Caco-2 (cell line): ENCODE data around the gene DCP1B. TPM values are rescaled to one million over a fixed set of nuclear protein-coding genes. Genes with fewer than 3 reads are reported as not detected.

Experiments used
- BruUV-seq: library from RNA; stranded (reverse); fragments of 400-500 nt; replicated peaks from 2 replicates; lab custom pipeline; 2021; lab: Mats Ljungman, UMichigan
- CTCF ChIA-PET: fragments of 300-600 bp; sonication (Branson Sonifier 250); formaldehyde crosslinking; loops from one replicate; lab custom pipeline; 2022; ENCODE audit warnings: antibody characterized with exemption; lab: Charles Lee
- POLR2A ChIA-PET: fragments of 300-600 bp; sonication (Branson Sonifier 250); formaldehyde crosslinking; loops from one replicate; lab custom pipeline; 2022; ENCODE audit warnings: antibody characterized with exemption; lab: Charles Lee
- DNase-seq, 2 experiments: peaks; one replicate each; pipeline versions ENCODE4 v3.0.0 to v3.0.0-alpha.2; 2020 to 2022
- H3K27me3 ChIP-seq: replicated peaks from 2 replicates; pipeline ENCODE4 v1.6.0; 2011; ENCODE audit warnings: low read length; ENCODE audit not compliant: control insufficient read depth, insufficient read depth
- H3K36me3 ChIP-seq: 2 replicates; pipeline ENCODE4 v1.5.1; 2011; ENCODE audit warnings: low read length; ENCODE audit not compliant: control insufficient read depth, insufficient read depth
- H3K4me1 ChIP-seq: fragments of 250-450 bp; sonication (Bioruptor Pico); 2 replicates; pipeline ENCODE4 v1.5.1; 2020; ENCODE audit warnings: mild to moderate bottlenecking
- H3K4me3 ChIP-seq: 2 replicates; pipeline ENCODE4 v1.5.1; 2011; ENCODE audit warnings: low read depth, mild to moderate bottlenecking, control low read depth, low read length
- H3K9me3 ChIP-seq: fragments of 250-450 bp; sonication (Bioruptor Pico); 2 replicates; pipeline ENCODE4 v1.5.1; 2020; ENCODE audit warnings: mild to moderate bottlenecking, moderate library complexity
- H3K27ac Mint-ChIP-seq: one replicate; pipeline ENCODE4 v1.8.0; 2022; ENCODE audit warnings: mixed read lengths; ENCODE audit not compliant: unreplicated experiment
- H3K27me3 Mint-ChIP-seq: one replicate; pipeline ENCODE4 v1.8.0; 2022; ENCODE audit warnings: mixed read lengths; ENCODE audit not compliant: insufficient read depth, unreplicated experiment
- H3K36me3 Mint-ChIP-seq: one replicate; pipeline ENCODE4 v1.8.0; 2022; ENCODE audit warnings: mild to moderate bottlenecking, mixed read lengths; ENCODE audit not compliant: insufficient read depth, unreplicated experiment
- H3K4me1 Mint-ChIP-seq: one replicate; pipeline ENCODE4 v1.8.0; 2022; ENCODE audit warnings: low read depth, mixed read lengths; ENCODE audit not compliant: unreplicated experiment
- H3K4me3 Mint-ChIP-seq: one replicate; pipeline ENCODE4 v1.8.0; 2022; ENCODE audit warnings: mild to moderate bottlenecking, moderate library complexity, mixed read lengths; ENCODE audit not compliant: unreplicated experiment
- H3K9me3 Mint-ChIP-seq: one replicate; pipeline ENCODE4 v1.8.0; 2022; ENCODE audit warnings: mixed read lengths; ENCODE audit not compliant: unreplicated experiment
- CTCF ChIP-seq, 2 experiments: fragments of 200-600 bp in 1 of 2; IDR thresholded peaks; 1 replicate in 1 of 2; 2 replicates in 1 of 2; pipeline versions ENCODE4 v1.5.1 to v1.8.0; 2011 to 2022; ENCODE audit warnings: antibody characterized with exemption in 1 of 2, control low read depth in 1 of 2, inconsistent platforms in 1 of 2, low read depth in 1 of 2, low read length in 1 of 2, mild to moderate bottlenecking in 1 of 2, moderate library complexity in 1 of 2; ENCODE audit not compliant: insufficient read depth in 1 of 2, severe bottlenecking in 1 of 2, unreplicated experiment in 1 of 2
- intact Hi-C: fragments of 100-400 bp; cut with micrococcal nuclease; formaldehyde crosslinking; loops from one replicate; pipeline ENCODE4 v1.10.0; 2022; ENCODE audit not compliant: unreplicated experiment
- total RNA-seq: library from RNA; stranded (reverse); gene quantifications from 2 replicates; pipeline ENCODE4 v1.2.3, GENCODE V29; 2022

DCP1B gene
- total RNA-seq, 1 experiment from 2014 or later, result 8.2 TPM

- Mint-ChIP-seq H3K4me1 (no peaks in the 10 kb centered on the region), H3K36me3 (peaks cover 9% of the 10 kb centered on the region), H3K9me3 (peaks cover 28% of the 10 kb centered on the region), H3K4me3 (no peak overlapping the region), H3K27me3 (no peaks in the 10 kb centered on the region), H3K27ac (no peak overlapping the region)
- no peak for TF ChIP-seq CTCF (IDR thresholded peaks at IDR 0.05; ENCODE audit: insufficient read depth in 1 of 2, low read depth in 1 of 2, low read length in 1 of 2, severe bottlenecking in 1 of 2, unreplicated experiment in 1 of 2)
- Histone ChIP-seq H3K4me3 (no peak overlapping the region), H3K36me3 (no peaks in the 10 kb centered on the region; the same call in 1 of the 2 replicates), H3K9me3 (peaks cover 16% of the 10 kb centered on the region), H3K4me1 (0 out of 2 replicates have a peak, but pooled peaks cover 4% of the 10 kb centered on the region), H3K27me3 (no peaks in the 10 kb centered on the region)
- CTCF ChIA-PET, result no interaction called here
- no TSS peak for BruUV-seq
- intact Hi-C loops, result no loop called here
- DNase-seq, result no peak
- POLR2A ChIA-PET, result no interaction called here
These were observed 15.1 kb downstream of the DCP1B start for GRCh38 chr12:1989111-1989510.

- Mint-ChIP-seq H3K9me3 (peaks cover 39% of the 10 kb centered on the region), H3K27me3 (no peaks in the 10 kb centered on the region), H3K36me3 (peaks cover 9% of the 10 kb centered on the region), H3K4me3 (no peak overlapping the region), H3K4me1 (no peaks in the 10 kb centered on the region), H3K27ac (no peak overlapping the region)
- H3K9me3 ChIP-seq, result peaks cover 18% of the 10 kb centered on the region
- no peak overlapping the region for H3K4me3 ChIP-seq
- no TSS peak for BruUV-seq
- CTCF ChIA-PET, result no interaction called here
- TF ChIP-seq CTCF (IDR thresholded peaks at IDR 0.05; ENCODE audit: insufficient read depth in 1 of 2, low read depth in 1 of 2, low read length in 1 of 2, severe bottlenecking in 1 of 2, unreplicated experiment in 1 of 2), result no peak
- H3K4me1 ChIP-seq, result no peaks in the 10 kb centered on the region
- POLR2A ChIA-PET, result no interaction called here
- intact Hi-C loops, result no loop called here
- H3K27me3 ChIP-seq, result no peaks in the 10 kb centered on the region
- H3K36me3 ChIP-seq, result no peaks in the 10 kb centered on the region; the same call in 1 of the 2 replicates
- no peak for DNase-seq
These were observed 19.5 kb downstream of the DCP1B start for GRCh38 chr12:1984759-1985158.

- H3K27me3 ChIP-seq, result no peaks in the 10 kb centered on the region
- intact Hi-C loops, result no loop called here
- Mint-ChIP-seq H3K9me3 (peaks cover 22% of the 10 kb centered on the region), H3K27ac (no peak overlapping the region), H3K36me3 (no peaks in the 10 kb centered on the region), H3K27me3 (no peaks in the 10 kb centered on the region), H3K4me1 (no peaks in the 10 kb centered on the region), H3K4me3 (no peak overlapping the region)
- peaks cover 14% of the 10 kb centered on the region for H3K9me3 ChIP-seq
- POLR2A ChIA-PET, result no interaction called here
- no TSS peak for BruUV-seq
- H3K4me1 ChIP-seq, result 0 out of 2 replicates have a peak, but pooled peaks cover 9% of the 10 kb centered on the region
- CTCF ChIA-PET, result no interaction called here
- TF ChIP-seq CTCF (IDR thresholded peaks at IDR 0.05; ENCODE audit: insufficient read depth in 1 of 2, low read depth in 1 of 2, low read length in 1 of 2, severe bottlenecking in 1 of 2, unreplicated experiment in 1 of 2), result no peak
- DNase-seq, result no peak
- no peaks in the 10 kb centered on the region for H3K36me3 ChIP-seq
- no peak overlapping the region for H3K4me3 ChIP-seq
These were observed 24.0 kb downstream of the DCP1B start for GRCh38 chr12:1980282-1980681.
